Prostate gland (tissue), 2 donors: ENCODE results near the gene CCDC141. TPM values are rescaled to one million over a fixed set of nuclear protein-coding genes. Genes with fewer than 3 reads are reported as not detected.

Source experiments
- DNase-seq: peaks from one replicate; pipeline ENCODE4 v3.0.0-alpha.2; 2019; ENCODE audit warnings: low spot score
- H3K27ac ChIP-seq, 2 donors: fragments of 200-600 bp; sonication (generic); 2 replicates each; pipeline ENCODE4 v1.5.1; 2017 to 2019
- H3K27me3 ChIP-seq: fragments of 200-600 bp; sonication (generic); replicated peaks from 2 replicates; pipeline ENCODE4 v1.5.1; 2019; ENCODE audit not compliant: insufficient read depth
- H3K36me3 ChIP-seq, 2 donors: fragments of 200-600 bp; sonication (generic); 1 replicate in 1 of 2; 2 replicates in 1 of 2; pipeline versions ENCODE4 v1.5.1 to v1.8.1; 2017 to 2019
- H3K4me1 ChIP-seq: fragments of 200-600 bp; sonication (generic); replicated peaks from 2 replicates; pipeline ENCODE4 v1.5.1; 2019
- H3K4me3 ChIP-seq, 2 donors: fragments of 200-600 bp; sonication (generic); 2 replicates each; pipeline ENCODE4 v1.5.1; 2017 to 2019
- H3K9me3 ChIP-seq: fragments of 200-600 bp; sonication (generic); 2 replicates; pipeline ENCODE4 v1.5.1; 2017
- POLR2A ChIP-seq: fragments of 450-650 bp; IDR thresholded peaks from one replicate; pipeline ENCODE4 v1.6.1; 2016; ENCODE audit warnings: antibody characterized with exemption, mild to moderate bottlenecking
- POLR2AphosphoS5 ChIP-seq: sonication (generic); formaldehyde crosslinking; IDR thresholded peaks from one replicate; pipeline ENCODE4 v1.6.1; 2017; ENCODE audit warnings: antibody characterized with exemption
- WGBS: methylation state at CpG from one replicate; pipeline ENCODE4 v1.1.5; 2018; 5-methylcytosine and 5-hydroxymethylcytosine counted together
- intact Hi-C: fragments of 100-400 bp; cut with DNase I; formaldehyde crosslinking; loops from one replicate; pipeline ENCODE4 v1.14.2; 2022
- total RNA-seq, 2 donors: library from RNA; depleted of rRNA; stranded (reverse); fragments of >200 nt; gene quantifications; one replicate each; pipeline ENCODE4 v1.1.0, GENCODE V29; 2016
- TF ChIP-seq, protein P1 (sequence below), 4 experiments: fragments of 200-600 bp in 2 of 4; fragments of 450-650 bp in 2 of 4; sonication (generic) in 2 of 4; IDR thresholded peaks; 1 replicate in 3 of 4; 2 replicates in 1 of 4; pipeline ENCODE4 v1.5.1; 2016 to 2019; ENCODE audit warnings: antibody characterized with exemption in 4 of 4, mild to moderate bottlenecking in 2 of 4, moderate library complexity in 2 of 4

The CCDC141 gene
- total RNA-seq, 2 donors from 2014 or later, result 0.32 to 8.6 TPM

DNA sequence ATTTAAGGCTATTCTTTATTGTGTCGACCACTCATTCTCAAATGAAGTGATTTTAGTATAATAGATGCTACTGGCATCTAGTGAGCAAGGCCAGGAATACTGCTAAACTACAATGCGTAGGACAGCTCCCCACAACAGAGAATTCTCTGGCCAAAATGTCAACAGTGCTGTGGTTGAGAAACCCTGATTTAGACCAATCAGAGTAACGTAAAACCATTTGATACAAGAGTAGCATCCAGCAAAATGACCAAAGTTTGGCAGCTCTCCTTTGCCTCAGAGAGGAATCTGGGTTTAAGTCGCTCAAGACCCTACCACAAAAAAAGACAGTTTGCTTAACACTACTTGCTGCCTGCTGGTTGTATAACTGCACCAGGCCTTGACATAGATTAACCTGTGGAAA lies 205.7 kb downstream of the CCDC141 start:
- H3K4me1 ChIP-seq, result no peaks in the 10 kb centered on the region
- intact Hi-C loops, result no loop called here

DNA sequence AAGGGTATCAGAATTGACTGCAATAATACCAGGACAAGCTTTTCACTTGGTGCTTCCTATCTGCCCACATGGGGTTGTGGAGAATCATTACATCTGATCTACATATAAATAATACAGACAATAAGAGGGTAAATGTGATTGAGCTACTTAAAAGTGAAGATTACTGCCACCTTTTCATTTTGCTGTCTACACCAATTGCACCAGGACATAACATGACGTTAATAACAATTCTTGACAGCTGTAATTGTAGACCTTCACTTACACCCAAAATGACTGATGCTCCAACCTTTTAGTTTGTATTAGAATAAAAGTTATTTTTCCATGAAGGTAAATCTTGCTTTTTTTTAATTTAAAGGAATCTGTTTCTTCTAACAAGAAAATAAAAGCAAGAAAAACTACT lies 206.2 kb downstream of the CCDC141 start:
- no peaks in the 10 kb centered on the region for H3K36me3 ChIP-seq
- no peak overlapping the region for H3K27ac ChIP-seq
- WGBS, result 85% methylated on average over 1 of the region's 1 CpG
- no peak overlapping the region for H3K4me3 ChIP-seq
- no peaks in the 10 kb centered on the region for H3K27me3 ChIP-seq
- intact Hi-C loops, result no loop called here
- H3K9me3 ChIP-seq, result no peaks in the 10 kb centered on the region
- TF ChIP-seq, protein P1, sequence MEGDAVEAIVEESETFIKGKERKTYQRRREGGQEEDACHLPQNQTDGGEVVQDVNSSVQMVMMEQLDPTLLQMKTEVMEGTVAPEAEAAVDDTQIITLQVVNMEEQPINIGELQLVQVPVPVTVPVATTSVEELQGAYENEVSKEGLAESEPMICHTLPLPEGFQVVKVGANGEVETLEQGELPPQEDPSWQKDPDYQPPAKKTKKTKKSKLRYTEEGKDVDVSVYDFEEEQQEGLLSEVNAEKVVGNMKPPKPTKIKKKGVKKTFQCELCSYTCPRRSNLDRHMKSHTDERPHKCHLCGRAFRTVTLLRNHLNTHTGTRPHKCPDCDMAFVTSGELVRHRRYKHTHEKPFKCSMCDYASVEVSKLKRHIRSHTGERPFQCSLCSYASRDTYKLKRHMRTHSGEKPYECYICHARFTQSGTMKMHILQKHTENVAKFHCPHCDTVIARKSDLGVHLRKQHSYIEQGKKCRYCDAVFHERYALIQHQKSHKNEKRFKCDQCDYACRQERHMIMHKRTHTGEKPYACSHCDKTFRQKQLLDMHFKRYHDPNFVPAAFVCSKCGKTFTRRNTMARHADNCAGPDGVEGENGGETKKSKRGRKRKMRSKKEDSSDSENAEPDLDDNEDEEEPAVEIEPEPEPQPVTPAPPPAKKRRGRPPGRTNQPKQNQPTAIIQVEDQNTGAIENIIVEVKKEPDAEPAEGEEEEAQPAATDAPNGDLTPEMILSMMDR (IDR thresholded peaks at IDR 0.05), result no peak
- no peak for TF ChIP-seq POLR2A
- TF ChIP-seq POLR2AphosphoS5, result no peak
- H3K4me1 ChIP-seq, result no peaks in the 10 kb centered on the region
- no peak for DNase-seq

More for the DNA sequence above, 205.7 kb downstream of the CCDC141 start:
- Histone ChIP-seq H3K27me3 (no peaks in the 10 kb centered on the region), H3K27ac (no peak overlapping the region), H3K36me3 (no peaks in the 10 kb centered on the region), H3K9me3 (no peaks in the 10 kb centered on the region), H3K4me3 (no peak overlapping the region)
- WGBS, result 75% methylated on average over 4 of the region's 4 CpGs
- TF ChIP-seq, protein P1 (IDR thresholded peaks at IDR 0.05), result no peak
- TF ChIP-seq POLR2A, result no peak
- no peak for TF ChIP-seq POLR2AphosphoS5
- no peak for DNase-seq

DNA sequence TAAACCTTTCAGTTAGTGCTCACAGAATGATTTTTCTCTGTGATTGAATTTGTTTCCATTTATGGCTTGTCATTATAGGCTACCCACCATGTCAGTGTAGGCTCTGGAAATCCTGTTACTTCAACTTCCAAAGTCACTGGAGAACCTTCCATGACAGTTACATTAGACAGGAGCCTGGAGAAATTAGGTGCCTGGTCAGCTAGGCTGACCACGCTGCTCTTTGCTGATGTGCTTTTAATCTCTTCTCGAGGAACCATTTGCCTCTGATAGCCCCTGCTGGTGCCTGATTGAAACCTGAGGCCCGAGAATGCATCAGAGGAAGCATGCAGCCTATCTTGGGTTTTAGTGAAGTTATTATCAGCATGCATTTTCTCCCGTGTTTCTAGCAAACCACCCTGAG lies 213.1 kb downstream of the CCDC141 start:
- Histone ChIP-seq H3K36me3 (no peaks in the 10 kb centered on the region), H3K9me3 (no peaks in the 10 kb centered on the region), H3K4me3 (no peak overlapping the region), H3K27ac (no peak overlapping the region), H3K4me1 (no peaks in the 10 kb centered on the region), H3K27me3 (no peaks in the 10 kb centered on the region)
- TF ChIP-seq POLR2A (no peak), POLR2AphosphoS5 (no peak)
- TF ChIP-seq, protein P1 (IDR thresholded peaks at IDR 0.05), result no peak
- intact Hi-C loops, result no loop called here
- no peak for DNase-seq
- WGBS, result 53% methylated on average over 4 of the region's 4 CpGs

DNA sequence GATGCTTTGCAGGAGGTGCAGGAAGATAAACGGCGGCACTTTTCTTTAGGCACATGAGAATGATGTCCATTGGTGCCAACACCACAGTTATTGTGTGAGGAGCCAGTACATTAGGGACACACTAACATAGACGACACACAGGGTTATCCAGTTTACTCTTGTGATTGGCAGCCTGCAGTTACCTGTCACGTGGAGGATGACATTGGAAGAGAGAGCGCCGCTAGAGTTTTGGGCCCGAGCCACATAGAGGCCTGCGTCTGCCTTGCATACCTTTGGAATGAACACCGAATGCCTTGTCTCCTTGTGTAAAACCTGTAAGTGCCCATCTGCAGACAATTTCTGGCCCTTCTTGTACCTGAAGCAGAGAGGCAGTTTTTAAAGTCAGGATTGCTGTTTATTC lies 215.9 kb downstream of the CCDC141 start:
- 82% methylated on average over 9 of the region's 9 CpGs for WGBS
- Histone ChIP-seq H3K4me1 (no peaks in the 10 kb centered on the region), H3K27ac (no peak overlapping the region), H3K27me3 (no peaks in the 10 kb centered on the region), H3K36me3 (no peaks in the 10 kb centered on the region), H3K9me3 (no peaks in the 10 kb centered on the region), H3K4me3 (no peak overlapping the region)
- no peak for DNase-seq
- intact Hi-C loops, result no loop called here
- TF ChIP-seq, protein P1 (IDR thresholded peaks at IDR 0.05), result no peak
- TF ChIP-seq POLR2AphosphoS5, result no peak
- TF ChIP-seq POLR2A, result no peak

DNA sequence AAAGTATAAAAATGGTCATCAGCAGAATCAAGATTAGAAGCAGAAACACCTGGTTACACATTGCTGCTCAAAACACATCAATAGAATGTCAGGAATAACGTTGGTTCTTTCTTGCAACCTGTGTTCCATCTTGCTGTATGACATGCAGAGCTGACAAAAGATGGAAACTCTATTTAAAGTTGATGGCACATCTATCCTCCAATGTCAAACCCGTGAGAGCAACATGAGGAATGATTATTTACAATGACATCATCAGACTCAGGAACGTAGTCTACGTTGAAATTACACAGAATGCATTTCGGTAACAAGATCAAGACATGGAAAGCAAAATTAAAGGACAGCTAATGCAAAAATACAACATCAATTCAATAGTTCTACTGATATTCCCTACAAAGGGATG lies 216.6 kb downstream of the CCDC141 start:
- Histone ChIP-seq H3K4me1 (no peaks in the 10 kb centered on the region), H3K4me3 (no peak overlapping the region), H3K36me3 (no peaks in the 10 kb centered on the region), H3K27me3 (no peaks in the 10 kb centered on the region), H3K9me3 (no peaks in the 10 kb centered on the region), H3K27ac (no peak overlapping the region)
- 87% methylated on average over 5 of the region's 5 CpGs for WGBS
- no peak for DNase-seq
- intact Hi-C loops, result no loop called here
- no peak for TF ChIP-seq POLR2A
- TF ChIP-seq, protein P1 (IDR thresholded peaks at IDR 0.05), result no peak
- TF ChIP-seq POLR2AphosphoS5, result no peak
